ENCODE results near the gene RBBP5.
"Not testable (repeated sequence)": the region's sequence is repeated elsewhere in the genome, so short reads cannot be mapped to it uniquely, and the experiment has no call there.

Gene RBBP5, protein sequence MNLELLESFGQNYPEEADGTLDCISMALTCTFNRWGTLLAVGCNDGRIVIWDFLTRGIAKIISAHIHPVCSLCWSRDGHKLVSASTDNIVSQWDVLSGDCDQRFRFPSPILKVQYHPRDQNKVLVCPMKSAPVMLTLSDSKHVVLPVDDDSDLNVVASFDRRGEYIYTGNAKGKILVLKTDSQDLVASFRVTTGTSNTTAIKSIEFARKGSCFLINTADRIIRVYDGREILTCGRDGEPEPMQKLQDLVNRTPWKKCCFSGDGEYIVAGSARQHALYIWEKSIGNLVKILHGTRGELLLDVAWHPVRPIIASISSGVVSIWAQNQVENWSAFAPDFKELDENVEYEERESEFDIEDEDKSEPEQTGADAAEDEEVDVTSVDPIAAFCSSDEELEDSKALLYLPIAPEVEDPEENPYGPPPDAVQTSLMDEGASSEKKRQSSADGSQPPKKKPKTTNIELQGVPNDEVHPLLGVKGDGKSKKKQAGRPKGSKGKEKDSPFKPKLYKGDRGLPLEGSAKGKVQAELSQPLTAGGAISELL

DNA sequence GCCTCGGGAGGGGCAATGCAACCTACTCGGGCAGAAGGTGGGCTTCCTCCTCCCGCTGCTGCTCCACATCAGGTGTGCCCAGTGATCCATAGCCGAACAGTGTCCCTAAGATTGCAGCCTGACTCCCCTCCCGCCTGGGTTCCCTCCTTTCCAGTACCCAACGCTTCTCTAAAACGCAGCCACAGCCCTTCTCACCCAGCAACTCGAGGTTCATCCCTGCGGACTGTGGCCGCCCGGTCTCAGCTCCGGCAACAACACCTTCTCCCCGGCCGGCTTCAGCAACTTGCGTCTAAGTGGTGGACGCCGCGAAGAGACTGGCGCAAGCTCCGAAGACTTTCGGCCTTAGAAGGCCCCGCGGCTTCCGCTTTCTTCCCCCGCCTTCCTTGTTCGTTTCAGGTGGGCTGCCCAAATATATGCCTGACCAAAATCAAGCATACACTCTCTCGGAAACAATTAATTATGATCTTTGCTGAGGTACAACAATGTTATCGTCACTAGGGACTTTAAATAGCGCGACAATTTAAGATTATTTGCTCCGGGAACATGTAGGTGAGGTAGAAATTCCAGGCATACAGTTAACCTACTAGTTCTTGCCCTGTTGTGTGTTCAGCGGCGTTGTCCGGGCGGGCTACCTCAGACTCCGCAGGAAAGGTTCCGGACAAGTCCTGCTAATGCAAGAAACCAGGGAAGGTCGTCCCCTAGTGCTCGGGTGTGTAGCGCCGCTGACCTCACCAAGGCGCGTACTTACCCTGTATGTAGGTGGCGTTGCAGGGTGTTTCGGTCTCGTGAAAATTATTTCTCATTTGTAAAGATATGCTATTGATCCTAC, at the start of gene RBBP5:
RBBP5 (minus strand) TSS at position 319 of the 829 bp plus-strand sequence; CDS start at position 214, 105 bp downstream.
- FAIRE-seq = peak; percentile 90

DNA sequence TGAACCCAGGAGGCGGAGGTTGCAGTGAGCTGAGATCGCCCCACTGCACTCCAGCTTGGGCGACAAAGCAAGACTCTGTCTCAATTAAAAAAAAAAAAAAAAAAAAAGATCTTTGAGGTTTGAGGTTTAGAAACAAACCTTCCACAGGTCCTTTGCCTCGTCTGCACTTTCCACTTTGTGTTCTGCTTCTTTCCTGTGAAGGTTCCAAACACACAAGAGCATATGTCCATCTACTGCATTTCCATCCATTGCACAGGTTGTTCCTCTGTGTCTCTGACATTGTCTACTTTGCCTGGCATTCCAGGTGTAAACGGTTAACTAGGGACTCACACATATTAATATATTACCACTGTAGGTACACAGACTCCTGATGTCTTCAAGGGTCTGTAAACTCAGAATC, 49.6 kb upstream of the RBBP5 start:
- FAIRE-seq = no peak

DNA sequence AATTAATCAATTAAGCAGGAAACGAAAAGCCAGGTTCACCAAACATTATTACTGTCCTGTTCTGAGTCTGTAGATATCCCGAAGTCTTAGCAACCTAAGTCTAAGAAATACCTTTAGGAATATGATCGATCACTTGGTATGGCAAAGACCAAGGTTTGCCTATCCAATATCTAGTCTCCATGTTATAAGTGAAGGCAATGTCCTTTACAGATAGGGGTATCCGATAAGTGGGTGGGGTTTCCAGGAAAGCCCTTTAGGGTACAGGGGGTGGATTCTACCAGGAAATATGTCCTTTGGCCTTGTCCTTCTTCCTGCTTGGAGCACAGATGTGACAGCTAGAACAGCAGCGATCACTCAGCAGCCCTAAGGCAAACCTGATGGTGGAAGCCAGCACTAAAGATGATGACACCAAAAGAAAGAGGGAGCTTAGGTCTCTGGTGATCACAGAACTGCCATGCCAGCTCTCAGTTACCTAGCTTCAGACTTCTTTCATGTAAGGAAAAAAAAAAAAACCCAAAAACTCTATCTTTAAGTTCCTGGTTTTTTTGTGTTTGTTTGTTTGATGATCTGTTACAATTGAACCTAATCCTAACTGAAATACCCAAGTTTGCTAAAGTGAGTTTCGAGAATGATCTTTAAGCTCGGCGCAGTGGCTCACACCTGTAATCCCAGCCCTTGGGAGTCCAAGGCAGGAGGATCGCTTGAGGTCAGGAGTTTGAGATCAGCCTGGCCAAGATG, 48.9 kb upstream of the RBBP5 start:
- FAIRE-seq = no peak

DNA sequence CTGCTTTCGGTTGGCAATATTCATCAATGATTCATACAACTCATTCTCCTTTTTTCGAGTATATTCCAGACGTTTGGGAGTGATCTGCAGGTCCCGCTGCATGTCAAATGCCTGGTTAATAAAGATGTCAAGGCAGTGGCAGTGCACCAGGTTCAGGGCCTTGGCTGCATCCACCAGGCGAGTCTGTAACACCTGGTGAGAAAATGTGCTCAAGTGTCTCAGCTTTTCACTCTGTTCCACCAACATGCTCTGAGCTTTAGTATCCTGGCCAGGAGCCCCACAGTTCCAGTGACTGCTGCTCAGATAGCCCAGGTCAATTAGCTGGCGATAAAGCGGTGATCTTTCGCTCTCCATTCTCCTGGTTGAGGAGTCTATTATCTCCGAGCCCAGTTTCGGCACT, 47.5 kb upstream of the RBBP5 start:
- no peak for FAIRE-seq

DNA sequence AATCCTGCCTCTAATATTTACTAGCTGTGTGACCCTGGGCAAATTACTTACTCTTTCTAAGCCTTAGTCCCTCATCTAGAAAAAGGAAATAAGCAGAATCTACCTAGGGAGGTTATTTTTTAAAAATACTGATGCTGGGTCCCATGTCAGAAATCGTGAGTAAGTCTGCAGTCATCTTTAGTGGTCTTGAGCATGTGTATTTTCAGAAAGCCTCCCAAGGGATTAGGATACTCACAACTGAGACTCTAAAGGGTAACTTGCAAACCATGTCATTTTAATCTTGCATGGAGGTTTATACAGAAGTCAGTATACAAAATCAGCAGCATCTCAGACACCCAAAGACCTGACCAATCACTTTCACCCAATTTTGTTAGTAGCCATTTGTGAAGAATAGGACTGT, 46.5 kb upstream of the RBBP5 start:
- FAIRE-seq = no peak

DNA sequence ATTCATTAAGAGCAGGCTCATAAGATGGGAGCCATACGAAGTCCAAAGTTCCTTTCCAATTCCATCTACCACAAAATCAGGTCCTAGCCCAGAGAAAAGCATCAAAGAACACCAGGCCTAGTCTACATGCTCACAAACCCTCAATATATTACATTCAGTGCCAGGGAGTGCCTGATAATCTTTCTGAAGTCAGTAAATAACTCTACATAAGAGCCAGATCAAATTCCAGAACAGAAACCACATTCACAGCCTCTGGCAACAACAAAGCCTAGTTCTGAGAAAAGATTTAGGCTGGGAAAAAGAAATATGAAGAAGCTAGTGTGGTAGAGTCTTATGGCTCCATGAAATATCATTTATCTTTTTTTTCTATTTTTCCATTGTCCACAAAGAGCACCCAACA, 40.5 kb upstream of the RBBP5 start:
- FAIRE-seq = no peak

DNA sequence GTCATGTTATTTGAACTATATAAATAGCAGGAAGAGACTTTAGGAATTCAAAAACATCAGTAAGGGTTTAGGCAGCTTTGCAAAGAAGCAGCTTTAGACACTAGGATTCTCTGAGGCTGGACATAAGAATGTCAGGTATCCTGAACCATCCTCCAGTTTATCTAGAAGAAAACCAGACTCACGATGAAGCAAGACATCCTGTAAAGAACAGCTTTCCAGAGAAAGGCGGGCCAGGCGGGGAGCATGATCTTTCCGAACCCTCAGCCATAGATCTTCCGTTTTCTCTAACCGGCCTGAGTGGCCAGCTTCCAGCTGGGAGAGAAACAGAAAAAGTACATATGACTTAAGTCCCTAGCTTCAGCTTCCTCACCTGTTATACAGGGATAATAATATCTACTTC, 39.3 kb upstream of the RBBP5 start:
- FAIRE-seq = no peak

DNA sequence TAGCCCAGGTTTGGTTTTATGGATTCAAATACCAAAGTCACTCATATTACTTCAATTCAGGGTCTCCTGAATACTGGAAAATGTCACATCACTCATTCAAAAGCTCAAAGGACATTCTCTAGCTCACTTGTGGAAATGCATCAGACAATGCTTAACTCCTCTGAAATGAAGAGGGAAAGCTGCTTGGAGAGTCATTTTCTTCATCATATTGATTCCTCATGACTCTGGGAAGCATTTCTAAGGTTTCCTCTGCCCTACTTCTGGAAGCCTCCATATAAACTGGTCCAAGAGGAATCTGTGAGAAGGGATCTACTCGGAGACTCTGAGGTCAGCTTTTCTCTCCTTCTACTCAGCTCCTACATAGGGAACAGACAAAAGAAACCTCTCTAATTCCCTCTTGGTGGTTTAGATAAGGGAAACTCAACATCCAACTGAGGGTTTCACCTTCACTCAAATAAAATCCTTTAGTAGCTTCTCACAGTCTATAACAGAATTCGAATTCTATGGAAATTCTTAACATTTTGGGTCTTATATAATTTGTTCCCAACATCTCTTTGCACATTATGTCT, 36.4 kb upstream of the RBBP5 start:
- FAIRE-seq = no peak

DNA sequence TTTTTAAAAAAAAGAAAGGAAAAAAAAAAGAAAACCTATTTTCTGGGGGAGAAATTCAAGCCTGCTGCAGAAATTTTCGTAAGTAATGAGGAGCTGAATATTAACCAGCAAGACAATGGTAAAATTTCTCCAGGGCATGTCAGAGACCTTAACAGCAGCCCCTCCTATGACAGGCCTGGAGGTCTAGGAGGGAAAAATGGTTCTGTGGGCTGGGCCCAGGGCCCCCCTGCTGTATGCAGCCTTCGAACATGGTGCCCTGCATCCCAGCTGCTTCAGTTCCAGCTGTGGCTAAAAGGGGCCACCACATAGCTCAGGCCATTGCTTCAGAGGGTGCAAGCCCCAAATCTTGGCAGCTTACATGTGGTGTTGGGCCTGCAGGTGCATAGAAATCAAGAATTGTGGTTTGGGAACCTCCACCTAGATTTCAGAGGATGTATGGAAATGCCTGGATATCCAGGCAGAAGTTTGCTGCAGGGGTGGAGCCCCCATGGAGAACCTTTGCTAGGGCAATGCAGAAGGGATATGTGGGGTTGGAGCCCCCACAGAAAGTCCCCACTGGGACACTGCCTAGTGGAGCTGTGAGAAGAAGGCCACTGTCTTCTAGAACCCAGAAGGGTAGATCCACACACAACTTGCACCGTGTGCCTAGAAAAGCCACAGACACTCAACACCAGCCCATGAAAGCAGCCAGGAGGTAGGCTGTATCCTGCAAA, 34.0 kb upstream of the RBBP5 start:
- not testable (repeated sequence) for FAIRE-seq

DNA sequence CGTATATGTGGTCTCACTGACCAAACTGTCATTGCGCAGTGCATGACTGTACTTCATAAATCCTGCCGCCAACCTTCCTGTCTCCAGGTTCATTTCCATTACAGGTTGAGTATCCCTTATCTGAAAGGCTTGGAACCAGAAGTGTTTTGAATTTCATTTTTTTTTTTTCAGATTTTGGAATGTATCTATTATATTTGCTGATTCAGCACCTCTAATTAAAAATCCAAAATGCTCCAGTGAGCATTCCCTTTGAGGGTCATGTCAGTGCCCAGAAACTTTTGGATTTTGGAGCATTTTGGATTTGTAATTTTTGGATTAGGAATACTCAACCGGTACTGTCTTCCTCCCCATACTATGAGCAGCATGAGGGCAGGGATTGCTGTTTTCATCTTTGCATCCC, 30.7 kb upstream of the RBBP5 start:
- no peak for FAIRE-seq

DNA sequence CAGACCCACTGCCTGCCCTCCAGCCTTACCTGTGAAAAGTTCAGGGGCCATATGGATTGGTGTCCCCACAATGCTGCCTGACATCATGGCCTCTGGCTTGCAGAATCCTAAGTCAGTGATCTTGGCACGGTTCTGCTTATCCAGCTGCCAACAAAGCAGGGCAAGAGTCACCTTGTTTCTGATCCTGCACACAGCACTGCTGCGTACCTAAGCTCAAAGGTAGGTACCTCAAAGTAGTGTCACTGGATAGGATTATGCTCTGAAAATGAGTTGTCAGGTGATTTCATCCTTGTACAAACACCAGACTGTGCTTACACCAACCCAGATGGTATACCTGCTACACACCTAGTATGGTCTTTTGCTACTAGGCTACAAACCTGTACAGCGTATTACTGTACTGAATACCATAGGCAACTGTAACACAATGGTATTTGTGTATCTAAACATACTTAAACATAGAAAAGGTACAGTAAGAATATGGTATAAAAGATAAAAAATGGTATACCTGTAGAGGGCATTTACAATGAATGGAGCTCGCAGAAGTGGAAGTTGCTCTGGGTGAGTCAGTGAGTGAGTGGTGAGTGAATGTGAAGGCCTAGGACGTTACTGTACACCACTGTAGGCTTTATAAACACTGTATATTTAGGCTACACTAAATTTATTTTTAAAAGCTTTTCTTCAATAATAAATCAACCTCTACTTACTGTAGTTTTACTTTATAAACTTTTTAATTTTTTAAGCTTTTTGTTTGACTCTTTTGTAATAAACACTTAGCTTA, 29.1 kb upstream of the RBBP5 start:
- FAIRE-seq = no peak

DNA sequence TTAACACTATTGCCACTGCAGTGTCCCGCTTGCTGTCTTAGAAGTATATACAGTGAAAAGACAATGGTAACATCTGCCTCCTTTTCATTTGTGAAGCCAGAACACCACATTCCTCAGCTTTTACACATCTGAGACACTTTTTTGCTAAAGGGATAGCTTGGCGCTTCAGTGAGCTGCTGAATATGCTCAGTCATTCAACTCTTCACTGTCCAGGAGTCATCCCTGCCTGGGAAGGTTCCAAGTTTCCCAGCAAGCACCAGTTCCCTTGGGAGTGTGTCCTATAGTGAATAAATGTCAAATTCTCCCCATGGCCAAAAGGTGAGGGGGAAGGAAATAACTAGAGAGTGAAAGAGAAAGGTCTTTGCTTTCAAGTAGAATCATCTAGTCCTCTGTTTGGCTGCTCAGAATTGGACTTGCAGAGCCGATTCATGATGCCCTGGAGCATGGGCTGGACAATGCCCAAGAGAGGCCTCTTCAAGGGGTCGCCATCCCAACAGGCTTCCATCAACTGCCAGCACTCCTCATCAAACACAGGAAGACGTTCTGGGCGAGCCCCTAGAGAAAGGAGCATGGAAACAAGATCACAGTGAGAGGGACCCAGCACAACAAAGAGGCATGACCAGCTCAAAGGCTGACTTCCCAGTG, 25.5 kb upstream of the RBBP5 start:
- FAIRE-seq = no peak

DNA sequence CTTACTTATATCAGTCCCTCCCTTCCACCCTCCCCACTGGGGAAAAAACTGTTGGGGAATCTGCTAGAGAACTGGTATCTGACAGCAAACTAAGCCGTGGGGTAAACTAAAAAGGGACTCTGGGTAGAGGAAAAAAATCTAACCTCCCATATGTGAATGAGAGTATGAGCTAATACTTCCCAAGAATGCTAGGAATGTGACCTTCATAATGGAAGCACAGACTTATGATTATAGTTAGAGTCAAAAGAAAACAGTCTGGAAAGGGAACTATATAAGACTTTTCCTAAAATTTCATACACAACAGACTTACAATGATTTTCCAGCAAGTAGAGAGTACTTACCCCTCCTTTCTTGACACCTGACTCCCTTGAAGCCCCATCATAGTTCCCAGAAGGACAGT, 23.0 kb upstream of the RBBP5 start:
- no peak for FAIRE-seq

DNA sequence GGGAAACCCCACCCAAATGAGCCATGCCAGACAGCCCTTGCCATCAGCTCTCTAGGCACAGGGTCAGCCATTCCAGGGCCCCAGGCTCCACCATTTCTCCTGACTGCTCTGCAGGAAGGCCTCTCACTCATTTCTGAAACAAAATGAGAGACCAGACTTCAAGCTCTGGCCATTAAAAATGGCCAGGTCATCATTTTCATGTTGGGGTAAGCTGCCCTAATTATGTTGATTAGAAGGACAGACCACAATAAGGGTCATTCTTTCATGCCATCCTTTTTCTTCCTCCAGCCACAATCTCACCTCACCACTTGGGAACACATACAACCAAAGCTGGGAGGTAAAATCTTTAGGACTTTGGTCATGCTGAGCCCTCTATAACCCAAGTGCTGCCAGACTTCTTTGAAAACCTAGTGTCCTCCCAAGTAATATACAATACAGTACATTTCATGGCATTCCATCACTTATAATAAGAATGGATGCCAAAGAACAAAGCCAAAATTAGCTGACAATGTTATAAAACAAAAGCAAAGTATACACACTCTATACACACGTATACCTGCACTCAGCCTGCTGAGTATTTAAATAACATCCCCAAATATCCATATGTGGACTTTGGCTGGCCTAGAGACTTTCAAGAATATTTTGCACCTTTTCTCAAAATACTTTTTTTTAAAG, 22.4 kb upstream of the RBBP5 start:
- no peak for FAIRE-seq

DNA sequence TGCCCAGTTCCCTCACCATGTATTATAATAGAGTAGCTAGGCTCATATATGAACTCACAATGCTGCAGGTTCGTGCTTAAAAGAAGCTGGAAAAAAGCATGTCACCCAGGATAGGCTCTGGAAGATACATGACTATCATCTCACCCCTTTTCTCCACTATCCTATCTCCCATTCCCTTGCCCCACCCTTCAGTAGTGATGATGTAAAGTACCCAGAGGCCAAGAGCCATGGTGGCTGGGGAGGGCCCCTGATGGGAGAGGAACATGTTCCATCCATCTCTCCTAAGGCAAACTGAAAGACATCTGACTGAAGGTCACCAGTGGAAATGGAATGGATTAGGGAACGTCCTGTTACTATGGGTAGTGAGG, 20.3 kb upstream of the RBBP5 start:
- FAIRE-seq = no peak

DNA sequence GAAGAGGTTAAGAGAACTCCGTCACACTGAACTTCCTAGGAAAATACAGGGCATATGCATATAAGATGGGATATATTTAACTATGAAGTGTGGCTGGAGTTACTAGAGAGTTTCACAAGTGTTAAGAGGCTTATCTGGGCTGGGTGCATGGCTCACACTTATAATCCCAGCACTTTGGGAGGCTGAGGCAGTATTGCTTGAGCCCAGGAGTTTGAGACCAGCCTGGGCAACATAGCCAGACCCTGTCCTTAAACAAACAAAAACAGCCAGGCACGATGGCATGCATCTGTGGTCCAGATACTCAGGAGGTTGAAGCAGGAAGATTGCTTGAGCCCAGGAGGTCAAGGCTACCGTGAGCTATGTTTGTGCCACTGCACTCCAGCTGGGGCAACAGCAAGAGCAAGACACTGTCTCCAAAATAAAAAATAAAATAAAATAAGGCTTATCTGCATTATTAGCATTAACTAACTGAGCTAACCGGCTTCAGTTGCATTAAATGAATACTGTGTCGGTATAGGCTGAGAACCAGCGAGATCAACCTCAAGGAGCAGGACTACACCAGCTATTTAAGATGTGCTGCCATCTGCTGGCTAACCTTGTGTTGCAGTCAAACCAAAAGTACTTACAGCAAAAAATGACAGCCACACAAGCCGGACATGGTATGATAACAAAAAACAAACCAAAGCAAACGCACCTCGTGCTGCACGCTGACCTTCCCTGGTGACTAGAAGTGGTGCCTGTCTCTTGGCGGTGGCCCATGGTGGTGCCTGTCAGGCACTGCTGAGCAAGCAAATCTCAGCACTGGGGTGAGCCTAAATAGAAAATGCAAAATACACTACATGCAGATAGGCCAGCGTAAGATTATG, 19.7 kb upstream of the RBBP5 start:
- peak; percentile 90 for FAIRE-seq

DNA sequence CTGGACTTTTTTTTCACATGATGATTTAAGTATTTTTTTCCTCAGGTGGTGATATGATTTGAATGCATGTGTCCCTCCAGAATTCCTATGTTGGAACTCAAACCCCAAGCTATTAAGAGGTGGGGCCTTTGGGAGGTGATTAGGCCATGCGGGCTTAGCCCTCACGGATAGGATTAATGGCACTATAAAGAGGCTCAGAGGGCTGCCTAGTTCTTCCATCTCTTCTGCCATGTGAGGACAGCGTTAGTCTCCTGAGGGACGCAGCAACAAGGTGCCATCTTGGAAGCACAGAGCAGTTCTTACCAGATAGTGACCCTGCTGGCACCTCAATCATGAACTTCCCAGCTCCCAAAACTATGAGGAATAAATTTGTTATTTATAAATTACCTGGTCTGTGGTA, 18.3 kb upstream of the RBBP5 start:
- no peak for FAIRE-seq

DNA sequence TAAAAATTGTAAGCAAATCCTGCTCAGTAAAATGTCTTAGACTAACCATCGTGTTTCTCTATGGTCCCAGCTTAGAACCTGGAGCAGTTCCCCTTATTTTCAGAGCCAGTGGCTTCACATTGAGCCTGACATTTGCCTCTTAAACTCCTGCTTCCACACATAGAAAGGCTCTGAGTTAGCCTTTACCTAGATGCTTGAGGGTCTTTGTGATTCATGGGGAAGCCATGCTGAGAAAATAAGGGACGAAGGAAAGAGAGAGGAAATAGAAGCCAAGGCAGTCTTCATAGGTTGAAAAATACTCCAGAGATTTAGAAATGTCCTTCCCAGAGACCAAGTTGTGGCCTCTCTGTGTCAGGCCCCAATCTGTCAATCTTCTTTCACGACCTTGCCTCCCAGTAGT, 16.1 kb upstream of the RBBP5 start:
- FAIRE-seq = no peak

DNA sequence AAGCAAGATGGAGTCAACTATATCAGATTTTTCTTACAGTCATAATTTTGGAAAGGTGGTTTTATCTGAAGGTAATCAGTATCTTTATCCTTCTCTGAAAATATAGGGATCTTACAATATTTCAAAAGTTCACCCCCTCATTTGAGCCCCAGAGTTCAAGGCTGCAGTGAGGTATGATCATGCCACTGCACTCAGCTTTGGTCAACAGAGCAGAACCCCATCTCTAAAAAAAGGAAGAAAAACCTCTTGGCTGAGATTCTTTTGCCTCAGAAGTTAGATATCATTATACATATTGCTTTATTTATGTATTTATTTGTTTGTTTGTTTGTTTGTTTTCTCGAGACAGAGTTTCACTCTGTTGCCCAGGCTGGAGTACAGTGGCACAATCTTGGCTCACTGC, 11.5 kb upstream of the RBBP5 start:
- FAIRE-seq = no peak
